Measurements from ENCODE around the gene STIM1. TPM values are rescaled to one million over a fixed set of nuclear protein-coding genes. Genes with fewer than 3 reads are reported as not detected.

Gene STIM1
- total RNA-seq, 4 donors from 2014 or later: 36.3 to 158 (median 46.1) TPM

DNA sequence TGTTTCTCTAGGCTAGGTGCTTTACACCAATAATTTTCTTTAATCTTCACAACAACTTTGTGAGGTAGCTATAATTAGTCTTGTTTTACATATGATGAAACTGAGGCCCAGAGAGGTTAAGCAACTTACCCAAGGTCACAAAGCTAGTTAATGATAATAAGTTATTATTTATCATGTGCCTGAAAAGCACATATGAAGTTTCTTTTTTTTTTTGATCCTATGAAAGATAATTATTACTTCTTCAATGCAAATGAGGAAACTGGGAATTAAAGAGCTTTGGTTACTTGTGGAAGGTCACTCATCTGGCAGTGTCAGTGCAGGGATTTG, 22.8 kb downstream of the STIM1 start:
- Histone ChIP-seq H3K27me3 (no peaks in the 10 kb centered on the region), H3K4me1 (peaks cover 0 to 34% (median 20%) of the 10 kb centered on the region in 4 donors), H3K36me3 (no peaks in the 10 kb centered on the region), H3K27ac (no peak overlapping the region), H3K9me3 (no peaks in the 10 kb centered on the region), H3K4me3 (no peak overlapping the region)
- no peak for TF ChIP-seq POLR2A (IDR thresholded peaks at IDR 0.05)
- TF ChIP-seq, protein P1, sequence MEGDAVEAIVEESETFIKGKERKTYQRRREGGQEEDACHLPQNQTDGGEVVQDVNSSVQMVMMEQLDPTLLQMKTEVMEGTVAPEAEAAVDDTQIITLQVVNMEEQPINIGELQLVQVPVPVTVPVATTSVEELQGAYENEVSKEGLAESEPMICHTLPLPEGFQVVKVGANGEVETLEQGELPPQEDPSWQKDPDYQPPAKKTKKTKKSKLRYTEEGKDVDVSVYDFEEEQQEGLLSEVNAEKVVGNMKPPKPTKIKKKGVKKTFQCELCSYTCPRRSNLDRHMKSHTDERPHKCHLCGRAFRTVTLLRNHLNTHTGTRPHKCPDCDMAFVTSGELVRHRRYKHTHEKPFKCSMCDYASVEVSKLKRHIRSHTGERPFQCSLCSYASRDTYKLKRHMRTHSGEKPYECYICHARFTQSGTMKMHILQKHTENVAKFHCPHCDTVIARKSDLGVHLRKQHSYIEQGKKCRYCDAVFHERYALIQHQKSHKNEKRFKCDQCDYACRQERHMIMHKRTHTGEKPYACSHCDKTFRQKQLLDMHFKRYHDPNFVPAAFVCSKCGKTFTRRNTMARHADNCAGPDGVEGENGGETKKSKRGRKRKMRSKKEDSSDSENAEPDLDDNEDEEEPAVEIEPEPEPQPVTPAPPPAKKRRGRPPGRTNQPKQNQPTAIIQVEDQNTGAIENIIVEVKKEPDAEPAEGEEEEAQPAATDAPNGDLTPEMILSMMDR (IDR thresholded peaks at IDR 0.05): no peak
- no peak for DNase-seq

DNA sequence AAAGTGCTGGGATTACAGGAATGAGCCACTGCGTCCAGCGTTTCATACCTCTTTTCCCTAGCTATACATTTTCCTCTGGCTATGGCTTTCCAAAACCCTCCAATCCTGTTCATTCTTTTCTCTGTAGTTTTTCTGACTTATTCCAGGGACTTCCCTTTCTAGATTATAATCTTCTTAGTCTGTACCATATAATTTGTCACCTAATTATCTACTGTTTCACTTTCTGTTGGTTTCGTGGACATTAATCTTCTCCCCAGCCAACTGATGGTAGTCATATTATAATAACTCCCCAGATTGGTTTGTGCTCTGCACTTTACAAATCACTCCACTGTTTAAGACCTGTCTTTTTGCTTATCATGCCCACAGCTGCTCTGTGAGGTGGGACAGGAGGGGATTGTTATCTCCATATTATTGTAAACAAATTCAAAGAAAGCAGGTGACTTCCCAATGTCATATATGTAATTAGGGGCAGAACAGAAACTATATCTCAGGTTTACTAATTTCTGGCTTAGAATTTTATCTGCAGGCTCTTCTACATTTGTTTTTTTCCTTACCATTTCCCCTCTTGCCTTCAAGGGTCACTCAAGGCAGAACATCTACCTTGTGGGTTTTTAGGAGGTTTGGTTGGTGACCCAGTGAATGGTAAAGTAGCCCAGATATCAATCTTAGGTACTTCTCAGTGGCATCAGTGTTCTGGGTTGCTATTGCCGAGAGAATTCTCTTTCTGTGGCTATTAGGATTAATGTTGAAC, 23.9 kb downstream of the STIM1 start:
- H3K9me3 ChIP-seq: no peaks in the 10 kb centered on the region
- H3K36me3 ChIP-seq: no peaks in the 10 kb centered on the region
- no peak for DNase-seq
- peak overlapping the region; percentile 6 to 50 (median 33) for H3K27ac ChIP-seq
- no peaks in the 10 kb centered on the region for H3K27me3 ChIP-seq
- no peak overlapping the region for H3K4me3 ChIP-seq
- TF ChIP-seq, protein P1 (IDR thresholded peaks at IDR 0.05): no peak
- no peak for TF ChIP-seq POLR2A (IDR thresholded peaks at IDR 0.05)
- peaks cover 0 to 34% (median 20%) of the 10 kb centered on the region in 4 donors for H3K4me1 ChIP-seq

DNA sequence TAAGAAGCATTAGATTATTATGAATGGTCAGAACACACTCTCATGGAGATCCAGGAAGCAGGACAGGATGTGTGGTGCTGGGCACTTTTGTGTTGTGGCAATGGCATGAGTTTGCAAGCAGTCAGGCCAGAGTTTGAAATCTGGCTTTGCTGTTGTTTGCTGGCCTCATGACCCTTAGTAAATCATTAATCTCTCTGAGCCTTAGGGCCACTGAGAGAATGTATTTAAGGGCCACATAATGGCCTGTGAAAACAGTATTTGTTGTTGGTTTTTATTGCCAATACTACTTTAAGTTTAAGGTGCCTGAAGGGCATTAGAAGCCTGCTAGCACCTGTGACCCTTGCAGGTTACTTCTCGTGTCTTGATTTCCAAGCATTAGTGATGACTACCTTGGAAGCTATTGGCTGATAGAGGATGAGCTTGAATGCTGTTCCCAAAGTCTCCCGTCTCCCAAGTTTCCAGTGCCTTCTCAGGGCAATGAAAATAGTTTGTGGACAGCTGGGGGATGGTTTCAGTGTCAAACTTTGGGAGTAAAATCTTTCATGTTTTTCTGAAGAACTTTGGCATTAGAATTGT, 24.6 kb downstream of the STIM1 start:
- H3K36me3 ChIP-seq: no peaks in the 10 kb centered on the region
- peak overlapping the region; percentile 6 to 50 (median 33) for H3K27ac ChIP-seq
- H3K4me3 ChIP-seq: no peak overlapping the region
- H3K4me1 ChIP-seq: peaks cover 0 to 28% (median 20%) of the 10 kb centered on the region in 4 donors
- no peaks in the 10 kb centered on the region for H3K27me3 ChIP-seq
- no peaks in the 10 kb centered on the region for H3K9me3 ChIP-seq
- TF ChIP-seq POLR2A (IDR thresholded peaks at IDR 0.05): no peak
- TF ChIP-seq, protein P1 (IDR thresholded peaks at IDR 0.05): no peak
- DNase-seq: no peak

DNA sequence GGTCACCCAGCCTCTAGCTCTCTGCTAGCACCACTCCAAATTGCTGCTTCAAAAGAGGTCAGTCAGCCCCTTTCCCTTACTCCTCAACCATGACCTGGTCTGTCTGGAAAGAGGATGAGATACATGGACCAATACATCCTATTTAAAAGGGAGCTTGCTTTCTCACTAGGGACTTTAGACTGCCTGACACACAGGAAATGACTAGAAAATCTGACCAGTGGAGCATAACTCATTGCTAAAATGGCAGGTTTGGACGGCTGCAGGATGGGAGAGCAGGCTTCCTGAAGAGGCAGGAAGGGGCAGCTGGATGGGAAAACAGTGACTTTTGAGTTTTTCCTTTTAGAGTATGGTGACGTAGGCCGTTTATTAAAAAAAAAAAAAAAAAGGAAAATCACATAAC, 25.3 kb downstream of the STIM1 start:
- Histone ChIP-seq H3K9me3 (no peaks in the 10 kb centered on the region), H3K27ac (peak overlapping the region in 3 of 4 donors; percentile 3 to 47 (median 19))

DNA sequence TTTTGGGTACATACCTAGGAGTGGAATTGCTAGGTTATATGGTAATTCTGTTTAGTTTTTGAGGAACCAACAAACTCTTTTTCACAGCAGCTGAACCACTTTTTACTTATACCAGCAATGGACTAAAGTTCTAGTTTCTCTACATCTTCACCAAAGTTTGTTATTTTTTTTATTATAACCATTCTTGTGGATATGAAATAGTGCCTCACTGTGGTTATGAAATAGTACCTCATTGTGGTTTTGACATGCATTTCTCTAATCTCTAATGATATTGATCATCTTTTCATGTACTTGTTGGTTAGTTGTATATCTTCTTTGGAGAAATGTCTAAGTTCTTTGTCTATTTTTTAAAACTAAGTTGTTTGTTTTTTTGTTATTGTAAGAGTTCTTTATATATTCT, 27.2 kb downstream of the STIM1 start:
- Histone ChIP-seq H3K9me3 (no peaks in the 10 kb centered on the region), H3K27ac (no peak overlapping the region), H3K4me1 (peaks cover 0 to 27% (median 16%) of the 10 kb centered on the region in 4 donors), H3K4me3 (no peak overlapping the region), H3K27me3 (no peaks in the 10 kb centered on the region), H3K36me3 (no peaks in the 10 kb centered on the region)
- DNase-seq: no peak
- TF ChIP-seq, protein P1 (IDR thresholded peaks at IDR 0.05): no peak
- TF ChIP-seq POLR2A (IDR thresholded peaks at IDR 0.05): no peak

More for the DNA sequence above, 25.3 kb downstream of the STIM1 start:
- no peak for TF ChIP-seq POLR2A (IDR thresholded peaks at IDR 0.05)
- TF ChIP-seq, protein P1 (IDR thresholded peaks at IDR 0.05): no peak
- Histone ChIP-seq H3K27me3 (no peaks in the 10 kb centered on the region), H3K4me3 (no peak overlapping the region), H3K36me3 (no peaks in the 10 kb centered on the region), H3K4me1 (peaks cover 0 to 27% (median 20%) of the 10 kb centered on the region in 4 donors)
- DNase-seq: peak in 1 of 3 donors; percentile 39

All from Peyer's patch (tissue), 4 donors.